Stimulated activated naive CD8-positive, alpha-beta T cell treated with anti-CD3 and anti-CD28 coated beads, Interleukin-15, Interleukin-2, amounts not matched to agents 100 U/mL and 50 U/mL, for 24 hours (primary cell): ENCODE data around the gene NUMB.

Experiments
- ATAC-seq: fragments of 150-1000 bp; cut with Tn5 transposase; one replicate; pipeline ENCODE4 v1.10.0; 2021
- DNase-seq: peaks from one replicate; pipeline ENCODE4 v3.0.0; 2021

The NUMB gene

GRCh38 chr14:73232984-73233383 is 225.4 kb downstream of the NUMB start:
- no peak for ATAC-seq
- DNase-seq = no peak

DNA sequence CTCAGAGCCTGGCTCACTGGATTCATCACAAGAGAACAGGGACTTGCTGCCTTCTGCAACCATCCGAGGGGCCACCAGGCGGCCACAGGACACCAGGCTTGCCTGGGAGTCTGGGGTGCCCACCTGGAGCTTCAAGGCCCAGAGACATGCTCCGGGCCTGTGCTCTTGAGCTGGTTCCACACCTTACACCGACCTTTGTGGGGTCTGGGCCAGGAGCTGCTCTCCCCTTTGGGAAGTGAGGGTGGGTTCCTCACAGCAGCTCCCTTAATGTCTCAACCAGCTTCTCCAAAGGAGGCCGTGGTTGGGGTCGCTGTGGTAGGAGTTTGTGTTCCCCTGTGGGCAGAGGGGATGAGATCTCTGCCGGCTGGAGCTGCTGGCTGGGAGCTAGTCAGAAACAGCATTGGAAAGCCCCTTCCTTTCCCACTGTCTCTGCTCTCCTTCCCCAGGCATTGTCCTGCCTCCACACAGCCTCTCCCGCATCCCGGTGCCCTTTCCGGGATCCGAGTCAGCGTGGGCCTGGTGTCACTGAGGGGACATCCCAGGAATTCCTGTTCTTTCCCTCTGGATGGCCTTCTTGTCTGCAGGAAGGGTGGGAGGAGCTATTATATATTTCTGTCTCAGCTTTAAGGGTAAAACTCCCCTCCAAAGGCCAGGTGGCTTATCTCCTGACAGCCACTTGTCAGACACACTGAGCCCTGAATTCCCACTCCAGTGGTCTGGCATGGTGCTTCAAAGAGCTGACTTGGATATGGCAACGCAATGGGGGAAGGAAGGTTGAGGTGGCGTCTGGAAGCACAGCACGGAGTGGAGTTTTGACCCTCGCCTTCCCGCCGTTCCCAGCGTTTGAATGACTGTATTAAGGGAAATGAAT is 226.1 kb downstream of the NUMB start:
- DNase-seq (no peak), ATAC-seq (peak; percentile 37)

DNA sequence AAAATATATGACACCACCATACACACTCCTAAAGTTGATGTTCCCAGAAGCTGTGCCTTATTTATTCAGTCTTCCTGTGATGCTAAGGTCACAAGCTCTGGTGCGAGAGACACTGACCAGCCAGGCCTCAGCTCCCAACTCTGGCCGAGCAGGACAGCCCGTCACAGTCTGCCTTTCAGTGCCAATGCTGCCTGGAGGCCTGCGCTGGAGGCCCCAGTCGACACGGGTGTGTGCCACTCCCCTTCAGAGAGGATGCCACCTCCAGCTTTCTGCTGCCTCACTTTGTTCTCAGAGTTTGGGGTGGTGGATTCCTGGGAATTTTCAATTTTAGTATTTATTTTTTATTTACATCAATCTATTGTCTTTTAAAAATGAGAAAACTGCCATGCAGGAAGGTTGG is 228.3 kb downstream of the NUMB start:
- DNase-seq = no peak
- no peak for ATAC-seq

GRCh38 chr14:73227812-73228781 is 230.2 kb downstream of the NUMB start:
- no peak for ATAC-seq
- DNase-seq = no peak

GRCh38 chr14:73225496-73225895 is 232.8 kb downstream of the NUMB start:
- ATAC-seq (no peak), DNase-seq (no peak)
